ENCODE measurements around the gene UGT1A7. TPM values are rescaled to one million over a fixed set of nuclear protein-coding genes. Genes with fewer than 3 reads are reported as not detected.

Gene UGT1A7
- total RNA-seq, 1 experiment from 2014 or later, result 0.18 TPM

- Mint-ChIP-seq H3K9me3 (ENCODE audit: unreplicated experiment) (no peaks in the 10 kb centered on the region), H3K27me3 (ENCODE audit: insufficient read depth, unreplicated experiment) (no peaks in the 10 kb centered on the region), H3K36me3 (ENCODE audit: insufficient read depth, unreplicated experiment) (no peaks in the 10 kb centered on the region), H3K4me1 (ENCODE audit: low read depth, unreplicated experiment) (no peaks in the 10 kb centered on the region), H3K4me3 (ENCODE audit: unreplicated experiment) (no peak overlapping the region), H3K27ac (ENCODE audit: unreplicated experiment) (no peak overlapping the region)
- intact Hi-C loops (cut with micrococcal nuclease; ENCODE audit: unreplicated experiment), result no loop called here
- Histone ChIP-seq H3K36me3 (ENCODE audit: control insufficient read depth, insufficient read depth, low read length) (no peaks in the 10 kb centered on the region), H3K27me3 (replicated peaks; ENCODE audit: control insufficient read depth, insufficient read depth, low read length) (no peaks in the 10 kb centered on the region), H3K9me3 (no peaks in the 10 kb centered on the region), H3K4me3 (ENCODE audit: low read depth, low read length) (no peak overlapping the region), H3K4me1 (no peaks in the 10 kb centered on the region)
- BruUV-seq (replicated peaks), result no TSS peak
- no peak for DNase-seq
- ChIA-PET CTCF (no interaction called here), POLR2A (no interaction called here)
- TF ChIP-seq, protein P1, sequence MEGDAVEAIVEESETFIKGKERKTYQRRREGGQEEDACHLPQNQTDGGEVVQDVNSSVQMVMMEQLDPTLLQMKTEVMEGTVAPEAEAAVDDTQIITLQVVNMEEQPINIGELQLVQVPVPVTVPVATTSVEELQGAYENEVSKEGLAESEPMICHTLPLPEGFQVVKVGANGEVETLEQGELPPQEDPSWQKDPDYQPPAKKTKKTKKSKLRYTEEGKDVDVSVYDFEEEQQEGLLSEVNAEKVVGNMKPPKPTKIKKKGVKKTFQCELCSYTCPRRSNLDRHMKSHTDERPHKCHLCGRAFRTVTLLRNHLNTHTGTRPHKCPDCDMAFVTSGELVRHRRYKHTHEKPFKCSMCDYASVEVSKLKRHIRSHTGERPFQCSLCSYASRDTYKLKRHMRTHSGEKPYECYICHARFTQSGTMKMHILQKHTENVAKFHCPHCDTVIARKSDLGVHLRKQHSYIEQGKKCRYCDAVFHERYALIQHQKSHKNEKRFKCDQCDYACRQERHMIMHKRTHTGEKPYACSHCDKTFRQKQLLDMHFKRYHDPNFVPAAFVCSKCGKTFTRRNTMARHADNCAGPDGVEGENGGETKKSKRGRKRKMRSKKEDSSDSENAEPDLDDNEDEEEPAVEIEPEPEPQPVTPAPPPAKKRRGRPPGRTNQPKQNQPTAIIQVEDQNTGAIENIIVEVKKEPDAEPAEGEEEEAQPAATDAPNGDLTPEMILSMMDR (IDR thresholded peaks at IDR 0.05; ENCODE audit: insufficient read depth in 1 of 2, low read depth in 1 of 2, low read length in 1 of 2, severe bottlenecking in 1 of 2, unreplicated experiment in 1 of 2), result no peak
These were observed 114.1 kb downstream of the UGT1A7 start for GRCh38 chr2:233795735-233796171.

DNA sequence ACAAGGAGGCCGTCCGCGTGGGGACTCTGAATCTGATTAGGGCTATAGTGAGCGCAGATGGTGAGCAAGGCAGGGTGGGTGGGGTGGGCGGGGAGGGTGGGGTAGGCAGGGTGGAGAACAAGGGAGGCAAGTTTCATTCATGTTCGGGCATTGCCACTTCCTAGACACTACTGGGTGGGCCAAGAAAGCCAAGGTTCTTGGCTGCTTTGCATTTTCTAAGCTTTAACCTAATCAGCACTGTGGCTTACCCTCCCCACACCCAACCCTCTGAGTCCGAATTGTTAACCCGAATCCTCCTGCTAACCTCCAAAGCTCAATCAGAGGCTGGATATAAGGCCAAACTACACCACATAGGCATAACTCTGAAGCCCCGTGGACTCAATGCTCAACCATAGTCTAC is 114.6 kb downstream of the UGT1A7 start:
- Histone ChIP-seq H3K36me3 (ENCODE audit: control insufficient read depth, insufficient read depth, low read length) (no peaks in the 10 kb centered on the region), H3K4me1 (no peaks in the 10 kb centered on the region), H3K27me3 (replicated peaks; ENCODE audit: control insufficient read depth, insufficient read depth, low read length) (no peaks in the 10 kb centered on the region), H3K9me3 (no peaks in the 10 kb centered on the region), H3K4me3 (ENCODE audit: low read depth, low read length) (no peak overlapping the region)
- no peak for DNase-seq
- no TSS peak for BruUV-seq (replicated peaks)
- Mint-ChIP-seq H3K27ac (ENCODE audit: unreplicated experiment) (no peak overlapping the region), H3K4me1 (ENCODE audit: low read depth, unreplicated experiment) (no peaks in the 10 kb centered on the region), H3K27me3 (ENCODE audit: insufficient read depth, unreplicated experiment) (no peaks in the 10 kb centered on the region), H3K4me3 (ENCODE audit: unreplicated experiment) (no peak overlapping the region), H3K9me3 (ENCODE audit: unreplicated experiment) (no peaks in the 10 kb centered on the region), H3K36me3 (ENCODE audit: insufficient read depth, unreplicated experiment) (no peaks in the 10 kb centered on the region)
- ChIA-PET CTCF (no interaction called here), POLR2A (no interaction called here)
- TF ChIP-seq, protein P1 (IDR thresholded peaks at IDR 0.05; ENCODE audit: insufficient read depth in 1 of 2, low read depth in 1 of 2, low read length in 1 of 2, severe bottlenecking in 1 of 2, unreplicated experiment in 1 of 2), result no peak
- intact Hi-C loops (cut with micrococcal nuclease; ENCODE audit: unreplicated experiment), result no loop called here

DNA sequence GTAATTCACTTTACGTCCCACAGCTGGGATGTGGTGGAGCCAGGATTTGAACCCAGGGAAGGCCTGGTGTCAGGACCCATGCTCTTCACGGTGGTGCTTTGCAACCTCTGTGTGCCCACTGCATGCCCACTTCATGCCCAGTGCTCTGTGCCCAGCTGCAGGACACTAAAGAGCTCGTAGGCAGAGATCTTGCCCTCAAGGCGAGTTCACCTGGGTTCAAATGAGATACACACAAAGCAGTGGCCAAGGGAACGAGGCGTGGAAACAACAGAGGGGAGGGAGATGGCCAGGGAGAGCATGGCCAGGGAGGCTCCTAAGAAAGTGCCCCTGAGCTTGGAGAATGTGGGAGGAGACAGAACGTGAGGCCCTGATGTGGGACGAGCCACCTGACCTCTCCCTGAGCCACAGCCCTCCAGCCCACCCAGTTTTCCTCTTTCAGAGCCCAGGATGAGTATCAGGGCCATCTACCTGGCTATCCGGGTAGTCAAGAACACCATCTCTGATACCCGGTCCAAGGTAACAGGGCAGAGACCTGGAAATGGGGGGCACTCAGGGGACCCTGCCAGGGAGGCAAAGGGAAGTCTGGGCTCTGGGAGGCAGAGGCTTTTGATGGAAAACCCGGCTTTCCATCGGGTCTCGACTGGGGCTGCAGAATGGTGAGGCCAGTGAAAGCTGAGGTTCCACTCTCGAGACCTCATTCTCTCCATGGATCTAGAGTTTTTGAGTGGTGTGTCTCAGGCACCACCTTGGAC is 116.8 kb downstream of the UGT1A7 start:
- TF ChIP-seq, protein P1 (IDR thresholded peaks at IDR 0.05; ENCODE audit: insufficient read depth in 1 of 2, low read depth in 1 of 2, low read length in 1 of 2, severe bottlenecking in 1 of 2, unreplicated experiment in 1 of 2), result no peak
- no peaks in the 10 kb centered on the region for H3K36me3 Mint-ChIP-seq (ENCODE audit: insufficient read depth, unreplicated experiment)
- no peak overlapping the region for H3K4me3 Mint-ChIP-seq (ENCODE audit: unreplicated experiment)
- no peak overlapping the region for H3K27ac Mint-ChIP-seq (ENCODE audit: unreplicated experiment)
- no peaks in the 10 kb centered on the region for H3K4me1 ChIP-seq
- no peaks in the 10 kb centered on the region for H3K27me3 Mint-ChIP-seq (ENCODE audit: insufficient read depth, unreplicated experiment)
- POLR2A ChIA-PET, result no interaction called here
- no peaks in the 10 kb centered on the region for H3K27me3 ChIP-seq (replicated peaks; ENCODE audit: control insufficient read depth, insufficient read depth, low read length)
- no TSS peak for BruUV-seq (replicated peaks)
- H3K4me1 Mint-ChIP-seq (ENCODE audit: low read depth, unreplicated experiment), result no peaks in the 10 kb centered on the region
- CTCF ChIA-PET, result no interaction called here
- H3K9me3 Mint-ChIP-seq (ENCODE audit: unreplicated experiment), result no peaks in the 10 kb centered on the region
- no peaks in the 10 kb centered on the region for H3K9me3 ChIP-seq
- intact Hi-C loops (cut with micrococcal nuclease; ENCODE audit: unreplicated experiment), result no loop called here
- H3K4me3 ChIP-seq (ENCODE audit: low read depth, low read length), result no peak overlapping the region
- H3K36me3 ChIP-seq (ENCODE audit: control insufficient read depth, insufficient read depth, low read length), result no peaks in the 10 kb centered on the region
- DNase-seq, result no peak
